ENCODE data around the gene DYNC2H1.

Gene DYNC2H1

DNA sequence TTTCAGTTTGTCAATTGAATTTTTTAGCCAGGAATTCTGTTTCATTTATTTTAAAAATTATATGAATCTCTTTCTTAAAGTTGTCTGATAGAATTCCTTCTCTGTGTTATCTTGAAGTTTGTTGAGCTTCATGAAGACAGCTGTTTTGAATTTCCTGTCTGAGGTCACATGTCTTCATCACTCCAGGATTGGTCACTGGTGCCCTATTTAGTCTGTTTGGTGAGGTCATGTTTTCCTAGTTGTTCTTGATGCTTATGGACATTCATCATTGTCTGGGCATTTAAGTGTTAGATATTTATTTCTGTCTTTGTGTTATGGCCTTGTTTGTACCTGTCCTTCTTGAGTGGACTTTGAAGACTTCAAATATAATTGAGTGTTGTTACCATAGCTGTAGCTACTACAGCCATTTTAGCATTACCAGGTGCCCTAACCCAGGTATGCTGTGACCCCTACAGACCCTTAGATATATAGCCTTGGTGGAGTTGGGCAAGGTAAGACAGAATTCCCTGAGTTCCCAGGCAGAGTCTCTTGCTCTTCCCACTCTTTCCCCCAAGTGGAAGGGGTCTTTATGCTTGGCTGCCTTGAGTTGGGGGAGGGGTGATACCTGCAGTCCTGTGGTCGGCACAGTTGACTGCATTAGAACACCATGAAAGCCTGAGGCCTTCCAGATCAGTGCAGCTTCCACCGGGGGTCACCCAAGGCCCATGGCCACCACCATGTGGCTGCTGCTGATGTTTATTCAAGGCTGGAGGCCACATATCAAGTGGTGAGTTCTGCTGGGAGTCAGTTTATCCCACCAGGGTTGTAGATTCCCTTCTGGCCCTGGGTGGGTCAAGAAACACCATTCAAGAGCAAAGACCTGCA lies 229.6 kb downstream of the DYNC2H1 start:
- H3K9me3 ChIP-seq (ENCODE audit: insufficient read depth, low read depth, low read length), result no peaks in the 10 kb centered on the region
- no peaks in the 10 kb centered on the region for H3K27me3 ChIP-seq (ENCODE audit: insufficient read depth, low read length)
- H3K36me3 ChIP-seq (ENCODE audit: insufficient read depth, low read length), result no peaks in the 10 kb centered on the region
- H3K4me1 ChIP-seq (ENCODE audit: insufficient read depth, low read length), result peaks cover 21% of the 10 kb centered on the region
- 71% methylated on average over 2 of the region's 2 CpGs for WGBS
- no peak overlapping the region for H3K9ac ChIP-seq (ENCODE audit: low read depth, low read length)
- no peak overlapping the region for H3K27ac ChIP-seq (ENCODE audit: low read depth, low read length)
- no peak overlapping the region for H3K4me3 ChIP-seq (ENCODE audit: low read length)

DNA sequence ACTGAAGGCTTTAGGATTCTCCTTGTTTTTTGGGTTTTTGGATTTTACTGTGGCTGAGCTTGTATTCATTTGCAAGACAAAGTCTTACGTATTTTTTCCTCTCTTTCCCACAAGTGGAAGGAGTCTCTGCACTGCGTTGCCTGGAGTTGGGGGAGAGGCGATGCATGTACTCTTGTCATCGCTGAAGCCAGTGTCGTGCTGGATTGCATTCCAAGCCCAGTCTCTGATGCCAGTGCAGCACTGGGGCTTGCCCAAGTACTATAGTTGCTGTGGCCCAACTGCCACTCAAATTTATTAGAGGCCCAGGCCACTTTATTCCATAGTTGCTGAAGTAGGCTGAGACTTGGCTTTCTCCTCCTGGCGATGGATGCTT lies 230.2 kb downstream of the DYNC2H1 start:
- H3K9me3 ChIP-seq (ENCODE audit: insufficient read depth, low read depth, low read length), result no peaks in the 10 kb centered on the region
- no peak overlapping the region for H3K9ac ChIP-seq (ENCODE audit: low read depth, low read length)
- H3K4me1 ChIP-seq (ENCODE audit: insufficient read depth, low read length), result peaks cover 20% of the 10 kb centered on the region
- no peak overlapping the region for H3K4me3 ChIP-seq (ENCODE audit: low read length)
- WGBS, result 92% methylated on average over 6 of the region's 6 CpGs
- no peaks in the 10 kb centered on the region for H3K36me3 ChIP-seq (ENCODE audit: insufficient read depth, low read length)
- no peaks in the 10 kb centered on the region for H3K27me3 ChIP-seq (ENCODE audit: insufficient read depth, low read length)
- no peak overlapping the region for H3K27ac ChIP-seq (ENCODE audit: low read depth, low read length)

GRCh38 chr11:103340956-103341355 lies 231.7 kb downstream of the DYNC2H1 start:
- H3K4me1 ChIP-seq (ENCODE audit: insufficient read depth, low read length), result peaks cover 12% of the 10 kb centered on the region; the same call in 1 of the 2 replicates
- H3K4me3 ChIP-seq (ENCODE audit: low read length), result no peak overlapping the region
- no peaks in the 10 kb centered on the region for H3K27me3 ChIP-seq (ENCODE audit: insufficient read depth, low read length)
- no peak overlapping the region for H3K9ac ChIP-seq (ENCODE audit: low read depth, low read length)
- H3K27ac ChIP-seq (ENCODE audit: low read depth, low read length), result no peak overlapping the region
- 98% methylated on average over 1 of the region's 1 CpG for WGBS
- H3K36me3 ChIP-seq (ENCODE audit: insufficient read depth, low read length), result no peaks in the 10 kb centered on the region
- H3K9me3 ChIP-seq (ENCODE audit: insufficient read depth, low read depth, low read length), result no peaks in the 10 kb centered on the region

- Histone ChIP-seq H3K9ac (ENCODE audit: low read depth, low read length) (no peak overlapping the region), H3K36me3 (ENCODE audit: insufficient read depth, low read length) (no peaks in the 10 kb centered on the region), H3K4me3 (ENCODE audit: low read length) (no peak overlapping the region), H3K27ac (ENCODE audit: low read depth, low read length) (no peak overlapping the region), H3K27me3 (ENCODE audit: insufficient read depth, low read length) (no peaks in the 10 kb centered on the region), H3K9me3 (ENCODE audit: insufficient read depth, low read depth, low read length) (no peaks in the 10 kb centered on the region), H3K4me1 (ENCODE audit: insufficient read depth, low read length) (peaks cover 16% of the 10 kb centered on the region; the same call in 1 of the 2 replicates)
- WGBS, result 100% methylated on average over 1 of the region's 4 CpGs
Observed at GRCh38 chr11:103344886-103345285, 235.7 kb downstream of the DYNC2H1 start.

DNA sequence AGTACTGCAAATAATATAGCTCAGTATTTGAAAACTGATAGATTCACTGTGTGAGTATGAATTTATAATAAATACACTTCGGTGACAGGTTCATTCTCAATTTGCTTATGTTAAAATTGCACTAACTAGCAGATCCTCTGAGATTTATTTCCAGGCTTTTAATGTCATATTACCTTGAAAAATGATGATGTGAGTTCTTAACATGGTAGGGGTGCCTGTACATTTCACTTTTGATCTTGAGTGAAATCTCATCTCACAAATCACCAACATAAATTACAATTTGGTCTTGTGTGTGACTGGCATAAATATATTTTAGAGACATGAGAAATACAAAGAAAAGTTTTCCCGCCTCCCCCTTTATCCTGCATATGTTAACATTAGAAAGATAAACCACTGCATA lies 240.4 kb downstream of the DYNC2H1 start:
- Histone ChIP-seq H3K4me1 (ENCODE audit: insufficient read depth, low read length) (0 out of 2 replicates have a peak, but pooled peaks cover 11% of the 10 kb centered on the region), H3K9ac (ENCODE audit: low read depth, low read length) (no peak overlapping the region), H3K4me3 (ENCODE audit: low read length) (no peak overlapping the region), H3K27me3 (ENCODE audit: insufficient read depth, low read length) (no peaks in the 10 kb centered on the region), H3K9me3 (ENCODE audit: insufficient read depth, low read depth, low read length) (no peaks in the 10 kb centered on the region), H3K27ac (ENCODE audit: low read depth, low read length) (no peak overlapping the region), H3K36me3 (ENCODE audit: insufficient read depth, low read length) (no peaks in the 10 kb centered on the region)
- WGBS, result 100% methylated on average over 1 of the region's 2 CpGs

GRCh38 chr11:103354656-103355055 lies 245.4 kb downstream of the DYNC2H1 start:
- H3K36me3 ChIP-seq (ENCODE audit: insufficient read depth, low read length), result no peaks in the 10 kb centered on the region
- H3K4me3 ChIP-seq (ENCODE audit: low read length), result no peak overlapping the region
- peaks cover 4% of the 10 kb centered on the region; the same call in 1 of the 2 replicates for H3K4me1 ChIP-seq (ENCODE audit: insufficient read depth, low read length)
- H3K27ac ChIP-seq (ENCODE audit: low read depth, low read length), result no peak overlapping the region
- no peaks in the 10 kb centered on the region for H3K9me3 ChIP-seq (ENCODE audit: insufficient read depth, low read depth, low read length)
- no peaks in the 10 kb centered on the region for H3K27me3 ChIP-seq (ENCODE audit: insufficient read depth, low read length)
- H3K9ac ChIP-seq (ENCODE audit: low read depth, low read length), result no peak overlapping the region

GRCh38 chr11:103358251-103358650 lies 249.0 kb downstream of the DYNC2H1 start:
- Histone ChIP-seq H3K4me3 (ENCODE audit: low read length) (no peak overlapping the region), H3K4me1 (ENCODE audit: insufficient read depth, low read length) (peaks cover 4% of the 10 kb centered on the region; the same call in 1 of the 2 replicates), H3K9ac (ENCODE audit: low read depth, low read length) (no peak overlapping the region), H3K27me3 (ENCODE audit: insufficient read depth, low read length) (no peaks in the 10 kb centered on the region), H3K27ac (ENCODE audit: low read depth, low read length) (no peak overlapping the region), H3K36me3 (ENCODE audit: insufficient read depth, low read length) (no peaks in the 10 kb centered on the region), H3K9me3 (ENCODE audit: insufficient read depth, low read depth, low read length) (no peaks in the 10 kb centered on the region)
- WGBS, result 95% methylated on average over 2 of the region's 2 CpGs

GRCh38 chr11:103359216-103359615 lies 250.0 kb downstream of the DYNC2H1 start:
- Histone ChIP-seq H3K9ac (ENCODE audit: low read depth, low read length) (no peak overlapping the region), H3K27me3 (ENCODE audit: insufficient read depth, low read length) (no peaks in the 10 kb centered on the region), H3K4me1 (ENCODE audit: insufficient read depth, low read length) (peaks cover 4% of the 10 kb centered on the region; the same call in 1 of the 2 replicates), H3K27ac (ENCODE audit: low read depth, low read length) (no peak overlapping the region), H3K9me3 (ENCODE audit: insufficient read depth, low read depth, low read length) (no peaks in the 10 kb centered on the region), H3K36me3 (ENCODE audit: insufficient read depth, low read length) (no peaks in the 10 kb centered on the region), H3K4me3 (ENCODE audit: low read length) (no peak overlapping the region)
- whole genome bisulfite sequencing, result 91% methylated on average over 2 of the region's 4 CpGs

DNA sequence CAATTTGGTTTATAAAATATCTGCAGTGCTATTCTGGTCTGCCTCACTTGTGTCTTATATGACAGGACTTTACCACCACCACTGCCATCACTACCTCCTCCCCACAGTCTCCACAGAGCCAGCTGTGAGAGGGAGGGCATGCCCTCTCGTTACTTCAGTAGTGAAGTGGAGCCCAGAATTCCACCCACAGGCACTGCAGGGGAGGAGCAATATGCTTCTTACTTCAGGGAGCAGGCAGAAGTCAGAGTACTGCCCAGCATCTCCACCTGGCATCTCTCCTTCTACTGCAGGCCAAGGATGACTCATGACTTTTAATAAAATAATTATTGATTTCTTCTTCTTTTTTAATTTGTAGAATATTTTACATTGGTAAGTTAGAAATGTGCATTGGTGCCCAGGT lies 255.5 kb downstream of the DYNC2H1 start:
- WGBS, result 88% methylated on average over 1 of the region's 1 CpG

GRCh38 chr11:103367650-103368049 lies 258.4 kb downstream of the DYNC2H1 start:
- whole genome bisulfite sequencing, result 100% methylated on average over 2 of the region's 3 CpGs
- Histone ChIP-seq H3K9me3 (ENCODE audit: insufficient read depth, low read depth, low read length) (no peaks in the 10 kb centered on the region), H3K4me3 (ENCODE audit: low read length) (no peak overlapping the region), H3K36me3 (ENCODE audit: insufficient read depth, low read length) (no peaks in the 10 kb centered on the region), H3K27ac (ENCODE audit: low read depth, low read length) (no peak overlapping the region), H3K4me1 (ENCODE audit: insufficient read depth, low read length) (no peaks in the 10 kb centered on the region), H3K9ac (ENCODE audit: low read depth, low read length) (no peak overlapping the region), H3K27me3 (ENCODE audit: insufficient read depth, low read length) (no peaks in the 10 kb centered on the region)

More for the DNA sequence above, 255.5 kb downstream of the DYNC2H1 start:
- Histone ChIP-seq H3K4me1 (ENCODE audit: insufficient read depth, low read length) (no peaks in the 10 kb centered on the region), H3K36me3 (ENCODE audit: insufficient read depth, low read length) (no peaks in the 10 kb centered on the region), H3K27ac (ENCODE audit: low read depth, low read length) (no peak overlapping the region), H3K27me3 (ENCODE audit: insufficient read depth, low read length) (no peaks in the 10 kb centered on the region), H3K4me3 (ENCODE audit: low read length) (no peak overlapping the region), H3K9ac (ENCODE audit: low read depth, low read length) (no peak overlapping the region), H3K9me3 (ENCODE audit: insufficient read depth, low read depth, low read length) (no peaks in the 10 kb centered on the region)

GRCh38 chr11:103368145-103368544 lies 258.9 kb downstream of the DYNC2H1 start:
- Histone ChIP-seq H3K4me1 (ENCODE audit: insufficient read depth, low read length) (no peaks in the 10 kb centered on the region), H3K4me3 (ENCODE audit: low read length) (no peak overlapping the region), H3K9me3 (ENCODE audit: insufficient read depth, low read depth, low read length) (no peaks in the 10 kb centered on the region), H3K36me3 (ENCODE audit: insufficient read depth, low read length) (no peaks in the 10 kb centered on the region), H3K27ac (ENCODE audit: low read depth, low read length) (no peak overlapping the region), H3K27me3 (ENCODE audit: insufficient read depth, low read length) (no peaks in the 10 kb centered on the region), H3K9ac (ENCODE audit: low read depth, low read length) (no peak overlapping the region)
- 100% methylated on average over 1 of the region's 1 CpG for WGBS

Data from HUES64 (cell line).